Neuronal stem cell (in vitro differentiated cells): Measurements from ENCODE around the gene RAPGEF1.

Source experiments
- DNase-seq: peaks from one replicate; pipeline ENCODE4 v3.0.0-alpha.2; 2013; ENCODE audit warnings: low spot score
- H2AFZ ChIP-seq: one replicate; pipeline ENCODE4 v1.6.1; 2013; ENCODE audit warnings: mild to moderate bottlenecking, low read length, inconsistent platforms
- H2AK5ac ChIP-seq: 2 replicates; pipeline ENCODE4 v1.6.1; 2013; ENCODE audit warnings: low read depth, mild to moderate bottlenecking, inconsistent platforms, low read length, moderate library complexity, mixed read lengths
- H2BK120ac ChIP-seq: 2 replicates; pipeline ENCODE4 v1.6.1; 2013; ENCODE audit warnings: low read depth, mild to moderate bottlenecking, inconsistent platforms, low read length, moderate library complexity, mixed read lengths
- H2BK12ac ChIP-seq: one replicate; pipeline ENCODE4 v1.6.1; 2013; ENCODE audit warnings: low read length, inconsistent platforms
- H2BK15ac ChIP-seq: 2 replicates; pipeline ENCODE4 v1.6.1; 2013; ENCODE audit warnings: mild to moderate bottlenecking, low read length, inconsistent platforms, mixed read lengths
- H2BK5ac ChIP-seq: one replicate; pipeline ENCODE4 v1.6.1; 2013; ENCODE audit warnings: inconsistent platforms, mild to moderate bottlenecking, low read length, moderate library complexity
- H3K14ac ChIP-seq: one replicate; pipeline ENCODE4 v1.6.1; 2013; ENCODE audit warnings: low read length, inconsistent platforms
- H3K18ac ChIP-seq: 2 replicates; pipeline ENCODE4 v1.6.1; 2013; ENCODE audit warnings: low read length, inconsistent platforms
- H3K23ac ChIP-seq: 2 replicates; pipeline ENCODE4 v1.6.1; 2013; ENCODE audit warnings: low read depth, mild to moderate bottlenecking, mixed read lengths, low read length, inconsistent platforms; ENCODE audit not compliant: poor library complexity
- H3K27ac ChIP-seq: replicated peaks from 3 replicates; pipeline ENCODE4 v1.5.1; 2013; ENCODE audit warnings: low read length, inconsistent platforms
- H3K27me3 ChIP-seq, 3 experiments: 2 replicates each; pipeline ENCODE4 v1.6.1; 2013; ENCODE audit warnings: low read length in 3 of 3, mild to moderate bottlenecking in 2 of 3, inconsistent platforms in 1 of 3, low read depth in 1 of 3, mixed read lengths in 1 of 3, moderate library complexity in 1 of 3; ENCODE audit not compliant: control insufficient read depth in 3 of 3, insufficient read depth in 3 of 3
- H3K36me3 ChIP-seq, 2 donors: replicated peaks in 1 of 2; 2 replicates each; pipeline ENCODE4 v1.6.1; 2013; ENCODE audit warnings: low read length in 2 of 2; ENCODE audit not compliant: control insufficient read depth in 2 of 2, insufficient read depth in 2 of 2
- H3K4ac ChIP-seq: 2 replicates; pipeline ENCODE4 v1.6.1; 2013; ENCODE audit warnings: inconsistent platforms, mild to moderate bottlenecking, low read length, moderate library complexity
- H3K4me1 ChIP-seq, 2 donors: 1 replicate in 1 of 2; 2 replicates in 1 of 2; pipeline ENCODE4 v1.6.1; 2013; ENCODE audit warnings: low read length in 2 of 2, low read depth in 1 of 2; ENCODE audit not compliant: control insufficient read depth in 2 of 2, insufficient read depth in 1 of 2
- H3K4me2 ChIP-seq: one replicate; pipeline ENCODE4 v1.6.1; 2013; ENCODE audit warnings: mild to moderate bottlenecking, low read length, inconsistent platforms; ENCODE audit not compliant: insufficient read depth, poor library complexity, severe bottlenecking
- H3K4me3 ChIP-seq, 2 donors: 2 replicates each; pipeline ENCODE4 v1.5.1; 2013; ENCODE audit warnings: low read length in 2 of 2, mild to moderate bottlenecking in 2 of 2, inconsistent platforms in 1 of 2, moderate library complexity in 1 of 2
- H3K79me1 ChIP-seq: one replicate; pipeline ENCODE4 v1.6.1; 2013; ENCODE audit warnings: low read depth, mild to moderate bottlenecking, inconsistent platforms, low read length, moderate library complexity
- H3K9ac ChIP-seq: one replicate; pipeline ENCODE4 v1.6.1; 2013; ENCODE audit warnings: mild to moderate bottlenecking, low read depth, low read length, inconsistent platforms; ENCODE audit not compliant: poor library complexity
- H3K9me3 ChIP-seq, 2 donors: replicated peaks in 1 of 2; 2 replicates each; pipeline versions ENCODE3 to v1.6.1; 2013; ENCODE audit warnings: low read length in 2 of 2, mild to moderate bottlenecking in 2 of 2, inconsistent platforms in 1 of 2, low read depth in 1 of 2, mixed read lengths in 1 of 2, moderate library complexity in 1 of 2; ENCODE audit not compliant: control insufficient read depth in 2 of 2, insufficient read depth in 1 of 2
- H4K8ac ChIP-seq: one replicate; pipeline ENCODE4 v1.6.1; 2013; ENCODE audit warnings: low read depth, mild to moderate bottlenecking, inconsistent platforms, low read length, moderate library complexity
- H4K91ac ChIP-seq: one replicate; pipeline ENCODE4 v1.6.1; 2013; ENCODE audit warnings: low read length, low read depth, mild to moderate bottlenecking, inconsistent platforms; ENCODE audit not compliant: poor library complexity
- WGBS, 2 donors: extraction: QIAGEN DNeasy Blood & Tissue Kit; methylation state at CpG; one replicate each; pipeline ENCODE4 v1.1.7; 2013; ENCODE audit warnings: missing lambda C conversion rate in 2 of 2, mixed read lengths in 1 of 2; ENCODE audit not compliant: insufficient read length in 2 of 2, insufficient replicate concordance in 1 of 2; ENCODE audit errors: extremely low coverage in 2 of 2; 5-methylcytosine and 5-hydroxymethylcytosine counted together

The RAPGEF1 gene

GRCh38 chr9:131727184-131727759, 12.6 kb downstream of the RAPGEF1 start:
- no peak overlapping the region for H3K23ac ChIP-seq
- H2BK12ac ChIP-seq = no peak overlapping the region
- no peak overlapping the region for H3K27ac ChIP-seq
- no peak overlapping the region for H2BK5ac ChIP-seq
- no peak overlapping the region for H4K8ac ChIP-seq
- H3K9me3 ChIP-seq = peaks cover 3 to 18% of the 10 kb centered on the region in 2 donors
- H4K91ac ChIP-seq = no peak overlapping the region
- no peak overlapping the region for H3K14ac ChIP-seq
- H3K4me2 ChIP-seq = no peak overlapping the region
- no peak overlapping the region for H3K4ac ChIP-seq
- H3K27me3 ChIP-seq = no peaks in the 10 kb centered on the region
- H2BK120ac ChIP-seq = no peak overlapping the region
- peaks cover 3% of the 10 kb centered on the region for H3K79me1 ChIP-seq
- H3K18ac ChIP-seq = no peak overlapping the region
- peaks cover 0 to 4% of the 10 kb centered on the region in 2 donors for H3K36me3 ChIP-seq
- no peak overlapping the region for H2AFZ ChIP-seq
- WGBS, 2 donors = no CpG with 5 or more reads among the region's 7 CpGs
- DNase-seq = no peak
- no peak overlapping the region for H2AK5ac ChIP-seq
- H3K4me3 ChIP-seq = no peak overlapping the region
- H3K4me1 ChIP-seq = peaks cover 17 to 26% of the 10 kb centered on the region in 2 donors
- no peak overlapping the region for H3K9ac ChIP-seq
- H2BK15ac ChIP-seq = no peak overlapping the region

- Histone ChIP-seq H3K9me3 (peaks cover 3 to 18% of the 10 kb centered on the region in 2 donors), H2BK120ac (no peak overlapping the region), H4K91ac (no peak overlapping the region), H2BK15ac (no peak overlapping the region), H3K27me3 (no peaks in the 10 kb centered on the region), H3K4ac (no peak overlapping the region), H2AFZ (no peak overlapping the region), H3K79me1 (peaks cover 4% of the 10 kb centered on the region), H3K36me3 (peaks cover 3 to 14% of the 10 kb centered on the region in 2 donors), H4K8ac (no peak overlapping the region), H2BK12ac (no peak overlapping the region), H3K4me1 (peaks cover 6 to 17% of the 10 kb centered on the region in 2 donors), H3K9ac (no peak overlapping the region), H3K4me2 (no peak overlapping the region), H3K4me3 (no peak overlapping the region), H2BK5ac (no peak overlapping the region), H3K14ac (no peak overlapping the region), H3K18ac (no peak overlapping the region), H3K27ac (no peak overlapping the region), H3K23ac (no peak overlapping the region), H2AK5ac (no peak overlapping the region)
- no peak for DNase-seq
- WGBS, 2 donors = no CpG with 5 or more reads among the region's 2 CpGs
Measured at GRCh38 chr9:131724683-131725082, 15.2 kb downstream of the RAPGEF1 start.

DNA sequence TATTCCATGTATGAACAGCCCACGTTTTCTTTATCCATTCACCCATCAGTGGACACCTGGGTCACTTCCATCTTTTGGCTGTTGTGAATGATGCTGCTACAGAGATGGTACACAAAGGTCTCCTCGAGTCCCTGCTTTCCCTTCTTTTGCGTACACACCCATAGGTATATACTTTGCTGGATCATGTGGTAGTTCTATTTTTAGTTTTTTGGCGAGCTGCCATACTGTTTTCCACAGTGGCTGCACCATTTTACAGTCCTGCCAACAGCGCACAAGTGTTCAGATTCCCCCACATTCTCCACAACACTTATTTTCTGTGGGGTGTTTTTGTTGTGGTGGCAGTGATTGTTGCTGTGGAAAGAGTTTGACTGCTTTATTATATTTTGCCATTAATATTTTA, 16.2 kb downstream of the RAPGEF1 start:
- WGBS, 2 donors = no CpG with 5 or more reads among the region's 5 CpGs
- no peak overlapping the region for H2BK120ac ChIP-seq

GRCh38 chr9:131722255-131722654, 17.6 kb downstream of the RAPGEF1 start:
- Histone ChIP-seq H3K4ac (no peak overlapping the region), H3K9ac (no peak overlapping the region), H2BK120ac (no peak overlapping the region), H3K4me3 (no peak overlapping the region), H4K8ac (no peak overlapping the region), H2AFZ (no peak overlapping the region), H3K18ac (no peak overlapping the region), H2BK15ac (no peak overlapping the region), H3K27ac (no peak overlapping the region), H2BK12ac (no peak overlapping the region), H3K79me1 (peaks cover 6% of the 10 kb centered on the region), H2BK5ac (no peak overlapping the region), H3K14ac (no peak overlapping the region), H3K27me3 (no peaks in the 10 kb centered on the region), H3K4me1 (no peaks in the 10 kb centered on the region), H3K36me3 (peaks cover 3 to 14% of the 10 kb centered on the region in 2 donors), H3K4me2 (no peak overlapping the region), H2AK5ac (no peak overlapping the region), H3K9me3 (peaks cover 3 to 18% of the 10 kb centered on the region in 2 donors), H4K91ac (no peak overlapping the region), H3K23ac (no peak overlapping the region)
- DNase-seq = no peak
- WGBS, 2 donors = no CpG with 5 or more reads among the region's 8 CpGs

More for the DNA sequence above, 16.2 kb downstream of the RAPGEF1 start:
- H3K36me3 ChIP-seq = peaks cover 3 to 14% of the 10 kb centered on the region in 2 donors
- no peak overlapping the region for H4K8ac ChIP-seq
- H4K91ac ChIP-seq = no peak overlapping the region
- H3K14ac ChIP-seq = no peak overlapping the region
- H3K4me2 ChIP-seq = no peak overlapping the region
- no peak overlapping the region for H3K9ac ChIP-seq
- no peak overlapping the region for H2BK15ac ChIP-seq
- H3K4ac ChIP-seq = no peak overlapping the region
- peaks cover 2 to 12% of the 10 kb centered on the region in 2 donors for H3K4me1 ChIP-seq
- no peak for DNase-seq
- H2BK5ac ChIP-seq = no peak overlapping the region
- peaks cover 4% of the 10 kb centered on the region for H3K79me1 ChIP-seq
- H3K9me3 ChIP-seq = peaks cover 3 to 18% of the 10 kb centered on the region in 2 donors
- no peak overlapping the region for H3K23ac ChIP-seq
- H3K4me3 ChIP-seq = no peak overlapping the region
- no peaks in the 10 kb centered on the region for H3K27me3 ChIP-seq
- no peak overlapping the region for H3K27ac ChIP-seq
- no peak overlapping the region for H2BK12ac ChIP-seq
- no peak overlapping the region for H2AFZ ChIP-seq
- H2AK5ac ChIP-seq = no peak overlapping the region
- H3K18ac ChIP-seq = no peak overlapping the region
